HG03025 (cell line): ENCODE results near the gene ZFHX2.
"Not testable (repeated sequence)": the region's sequence is repeated elsewhere in the genome, so short reads cannot be mapped to it uniquely, and the experiment has no call there.

Source experiments
- ATAC-seq: cut with Tn5 transposase; IDR thresholded peaks from one replicate; pipeline ENCODE4 v1.9.1; 2021; ENCODE audit warnings: mild to moderate bottlenecking, moderate library complexity; ENCODE audit not compliant: unreplicated experiment, low FRiP score

Gene ZFHX2

GRCh38 chr14:23551266-23552028 lies at the start of gene ZFHX2:
Gene ZFHX2, minus strand, starts transcription at chr14:23551765. Its CDS starts 16,440 bp downstream, at chr14:23535325.
- peak; percentile 43 for ATAC-seq

DNA sequence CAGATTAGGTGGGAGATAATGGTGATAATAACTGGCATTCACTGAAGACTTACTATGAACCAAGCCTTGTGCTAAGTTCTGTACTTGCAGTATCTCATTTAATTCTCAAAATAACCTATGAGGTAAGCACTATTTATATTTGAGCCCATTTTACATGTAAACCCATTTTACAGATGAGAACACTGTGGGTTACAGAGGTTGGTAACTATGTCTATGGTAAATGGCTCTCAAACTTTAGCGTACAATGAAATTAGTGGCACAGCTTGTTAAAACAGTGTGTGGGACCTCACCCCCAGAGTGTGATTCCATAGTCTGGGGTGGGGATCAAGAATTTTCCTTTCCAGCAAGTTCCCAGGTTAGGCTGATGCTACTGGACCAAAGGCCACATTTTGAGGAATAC lies 49.2 kb upstream of the ZFHX2 start:
- ATAC-seq: no peak

DNA sequence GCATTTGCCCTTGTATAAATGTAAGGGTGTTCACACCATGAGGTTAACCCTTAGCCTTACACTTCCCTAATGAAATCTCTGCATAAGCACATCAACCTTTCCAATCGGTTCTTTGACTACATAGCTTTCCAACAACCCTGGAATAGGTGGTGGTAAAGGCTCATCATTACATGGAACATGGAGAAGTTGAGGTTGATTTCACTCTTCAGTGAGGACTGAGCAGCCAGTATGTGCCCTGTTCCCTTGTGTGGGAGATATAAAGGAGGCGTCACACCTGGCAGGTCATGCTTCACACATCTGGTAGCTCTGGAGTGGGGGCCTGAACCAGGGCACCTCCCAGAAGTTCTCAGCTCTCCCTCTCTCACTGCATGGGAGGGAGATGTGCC lies 48.8 kb upstream of the ZFHX2 start:
- ATAC-seq: no peak

- not testable (repeated sequence) for ATAC-seq
Measured at GRCh38 chr14:23594191-23594590, 42.6 kb upstream of the ZFHX2 start.

DNA sequence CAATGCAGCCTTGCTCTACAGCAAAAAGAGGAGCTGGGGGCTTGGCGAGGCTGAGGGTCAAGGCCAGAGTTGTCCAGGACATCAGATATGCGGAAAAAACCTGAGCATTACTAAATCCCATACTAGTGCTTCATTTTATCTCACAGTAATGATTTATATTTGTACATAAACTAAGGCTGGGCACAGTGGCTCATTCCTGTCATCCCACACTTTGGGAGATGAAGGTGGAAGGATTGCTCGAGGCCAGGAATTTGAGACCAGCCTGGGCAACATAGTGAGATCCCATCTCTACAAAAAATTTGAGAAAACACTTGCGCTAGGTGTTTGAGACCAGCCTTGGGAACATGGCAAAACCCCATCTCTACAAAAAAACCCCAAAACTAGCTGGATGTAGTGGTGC lies 38.6 kb upstream of the ZFHX2 start:
- no peak for ATAC-seq

DNA sequence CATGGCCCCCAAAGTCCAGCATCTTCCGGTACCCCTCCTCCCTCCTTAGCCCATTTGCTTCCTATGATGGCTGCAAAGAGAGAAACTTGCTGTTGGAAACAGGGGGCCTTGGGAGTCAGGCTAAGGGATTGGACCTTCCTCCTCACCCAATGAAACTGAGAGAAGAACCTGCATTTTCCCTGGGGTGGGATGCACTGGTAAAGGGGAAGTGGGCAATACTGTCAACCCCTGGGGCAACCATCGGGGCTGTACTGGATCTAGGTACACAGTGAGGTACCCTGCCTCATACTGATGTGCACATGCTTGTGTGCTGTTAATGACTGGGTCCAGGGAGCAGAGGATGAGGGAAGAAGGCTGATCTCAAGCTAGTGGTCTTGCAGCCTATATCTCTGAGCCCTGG lies 38.0 kb upstream of the ZFHX2 start:
- ATAC-seq: no peak

DNA sequence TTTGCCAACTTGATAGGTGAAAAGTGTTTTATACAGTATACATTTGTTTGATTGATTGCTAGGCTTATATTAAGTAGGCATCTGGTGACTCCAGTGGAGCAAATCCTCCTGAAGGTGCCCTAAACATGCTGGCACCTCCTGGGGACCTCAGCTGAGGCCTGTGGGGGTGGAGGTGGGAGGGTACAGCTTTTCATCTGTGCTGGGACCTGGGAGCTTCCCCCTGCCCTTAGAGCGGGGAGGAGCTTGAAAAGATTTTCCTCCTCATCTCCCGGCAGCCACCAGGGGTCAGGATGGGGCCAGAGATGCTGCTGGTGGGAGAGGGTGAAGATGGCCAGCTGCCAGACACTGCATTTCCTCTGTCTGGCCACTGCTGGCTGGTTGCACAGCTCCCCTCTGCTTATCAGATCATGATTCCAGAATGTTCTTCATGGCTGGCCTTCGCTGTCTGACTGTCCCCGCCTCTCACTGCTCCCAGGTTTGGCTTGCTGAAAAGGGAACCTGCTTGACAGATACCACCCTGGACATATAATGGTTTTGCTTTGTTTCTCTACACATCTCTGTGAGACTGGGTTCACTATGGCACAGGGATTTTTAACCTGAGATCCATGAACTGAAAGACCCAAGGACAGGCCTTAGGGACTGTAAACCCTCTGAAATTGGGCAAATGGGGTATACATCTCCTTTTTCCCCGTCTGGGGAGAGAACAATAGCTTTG lies 37.5 kb upstream of the ZFHX2 start:
- ATAC-seq: peak; percentile 83

- not testable (repeated sequence) for ATAC-seq
Measured at GRCh38 chr14:23584527-23585203, 33.1 kb upstream of the ZFHX2 start.

- not testable (repeated sequence) for ATAC-seq
Measured at GRCh38 chr14:23583761-23584526, 32.4 kb upstream of the ZFHX2 start.

DNA sequence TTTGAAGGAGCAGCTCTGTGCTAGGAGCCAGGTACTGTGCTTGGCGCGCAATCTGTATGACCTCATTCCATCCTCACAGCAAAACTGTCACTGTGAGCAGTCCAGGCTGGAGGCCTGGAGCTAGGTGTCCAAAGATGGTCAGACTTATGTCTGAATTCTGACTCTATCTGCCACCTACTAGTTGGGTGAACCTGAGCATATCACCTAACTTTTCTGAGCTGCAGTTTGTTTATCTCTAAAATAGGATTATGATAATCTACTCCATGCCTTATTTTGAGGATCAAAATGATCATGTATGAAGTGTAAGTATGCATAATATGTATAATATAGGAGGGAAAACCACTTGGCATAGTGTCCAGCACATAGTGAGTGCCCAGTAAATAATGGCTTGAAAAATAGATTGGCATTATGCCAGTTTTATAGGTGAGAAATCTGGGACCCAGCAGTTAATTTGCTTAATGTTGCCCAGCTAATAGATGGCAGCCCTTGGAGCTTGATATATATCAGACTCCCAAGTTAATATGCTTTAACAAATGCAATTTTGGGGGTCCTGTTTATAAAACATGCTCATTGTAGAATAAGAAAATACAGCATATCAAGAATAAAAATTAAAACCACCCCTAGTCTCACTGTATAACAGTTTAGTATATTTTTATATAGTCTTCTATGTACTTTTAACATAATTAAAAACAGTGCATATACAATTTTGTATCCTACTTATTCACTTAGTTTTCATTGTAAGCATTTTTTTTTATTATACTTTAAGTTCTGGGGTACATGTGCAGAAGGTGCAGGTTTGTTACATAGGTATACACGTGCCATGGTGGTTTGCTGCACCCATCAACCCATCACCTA lies 31.6 kb upstream of the ZFHX2 start:
- ATAC-seq: no peak

- ATAC-seq: no peak
Measured at GRCh38 chr14:23580948-23581281, 29.4 kb upstream of the ZFHX2 start.

GRCh38 chr14:23580152-23580926 lies 28.8 kb upstream of the ZFHX2 start:
- no peak for ATAC-seq

DNA sequence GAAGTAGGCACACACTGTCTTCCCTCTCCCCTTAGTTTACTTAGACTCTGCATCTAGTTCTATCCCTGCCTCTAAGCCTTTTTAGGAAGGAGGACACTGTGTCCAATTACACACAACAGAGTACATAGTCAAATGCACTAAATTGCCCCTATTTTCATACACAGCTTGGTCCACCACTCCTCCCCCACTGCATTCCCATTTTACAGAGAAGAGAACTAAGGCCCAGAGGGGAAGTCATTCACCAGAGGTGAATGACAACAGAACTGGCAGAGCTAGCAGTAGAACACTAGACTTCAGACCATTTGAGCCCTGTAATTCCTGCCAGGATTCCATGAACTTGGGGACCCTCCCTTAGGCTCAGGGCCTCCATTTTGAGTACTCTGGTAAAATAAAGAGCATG lies 28.2 kb upstream of the ZFHX2 start:
- ATAC-seq: no peak

DNA sequence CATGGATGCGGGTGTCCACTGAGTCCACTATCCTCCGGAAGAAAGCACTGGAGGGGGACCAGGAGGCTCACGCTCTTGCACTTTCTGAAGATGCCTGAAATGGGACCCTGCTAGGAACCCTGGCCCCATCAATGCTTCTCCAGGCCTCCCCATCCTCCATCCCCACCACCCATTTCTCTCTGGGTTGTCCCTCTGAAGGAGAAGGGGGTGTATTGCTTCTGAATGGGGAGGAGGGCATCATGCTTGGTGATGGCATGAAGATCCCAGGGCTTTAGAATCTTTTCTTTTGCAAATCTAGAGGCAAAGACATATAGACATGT lies 27.7 kb upstream of the ZFHX2 start:
- ATAC-seq: no peak

DNA sequence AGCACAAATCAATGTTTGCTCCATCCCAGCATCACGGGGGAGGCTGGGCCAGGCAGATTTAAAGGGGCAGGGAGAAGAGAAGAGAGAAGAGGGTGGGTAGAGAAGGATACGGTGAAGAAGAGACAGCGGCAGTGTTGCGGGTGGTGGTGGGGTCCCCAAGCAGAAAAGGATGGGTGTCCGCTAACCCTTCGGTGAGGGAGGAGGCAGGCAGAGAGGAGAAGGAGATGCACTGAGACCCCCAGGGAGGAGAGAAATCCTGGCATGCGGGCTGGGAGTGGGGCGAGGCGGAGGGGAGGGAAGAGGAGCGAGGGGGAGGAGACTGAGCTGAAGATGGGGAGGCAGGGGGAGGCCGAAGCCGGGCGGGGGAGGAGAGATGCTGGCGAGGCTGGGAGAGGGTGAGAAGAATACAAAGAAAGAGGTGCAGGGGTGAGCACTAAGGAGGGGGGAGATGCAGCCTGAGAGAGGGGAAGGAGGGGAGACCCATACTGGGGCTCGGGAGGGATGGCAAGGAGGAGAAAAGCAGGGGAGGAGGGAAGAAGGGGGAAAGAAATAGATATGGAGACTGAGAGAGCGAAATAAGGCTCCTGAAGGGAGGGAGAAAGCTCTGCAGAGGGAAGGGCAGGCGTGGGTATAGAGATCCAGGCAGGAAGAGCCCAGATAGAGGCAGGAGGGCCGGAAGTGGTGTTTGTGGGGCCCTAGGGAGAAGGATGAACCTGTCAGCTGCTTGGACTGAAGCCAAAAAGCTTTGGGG lies 27.2 kb upstream of the ZFHX2 start, which contains the start of gene JPH4:
JPH4 (minus strand) TSS at position 231 of the 751 bp plus-strand sequence. CDS start 1,337 bp downstream, outside the sequence.
- no peak for ATAC-seq

GRCh38 chr14:23577710-23578392 lies 26.3 kb upstream of the ZFHX2 start:
- no peak for ATAC-seq

- ATAC-seq: no peak
Measured at GRCh38 chr14:23577004-23577681, 25.6 kb upstream of the ZFHX2 start.
